ENCODE measurements around the gene PRUNE2.

GRCh38 chr9:76615177-76615603, 290.7 kb downstream of the PRUNE2 start:
- no peak for TF ChIP-seq CTCF (IDR thresholded peaks at IDR 0.05; ENCODE audit: low read depth, low read length, poor library complexity, severe bottlenecking)
- TF ChIP-seq EZH2phosphoT487 (IDR thresholded peaks at IDR 0.05; ENCODE audit: borderline replicate concordance, low read length) = no peak
